ENCODE data around the gene XXYLT1.

XXYLT1 gene

DNA sequence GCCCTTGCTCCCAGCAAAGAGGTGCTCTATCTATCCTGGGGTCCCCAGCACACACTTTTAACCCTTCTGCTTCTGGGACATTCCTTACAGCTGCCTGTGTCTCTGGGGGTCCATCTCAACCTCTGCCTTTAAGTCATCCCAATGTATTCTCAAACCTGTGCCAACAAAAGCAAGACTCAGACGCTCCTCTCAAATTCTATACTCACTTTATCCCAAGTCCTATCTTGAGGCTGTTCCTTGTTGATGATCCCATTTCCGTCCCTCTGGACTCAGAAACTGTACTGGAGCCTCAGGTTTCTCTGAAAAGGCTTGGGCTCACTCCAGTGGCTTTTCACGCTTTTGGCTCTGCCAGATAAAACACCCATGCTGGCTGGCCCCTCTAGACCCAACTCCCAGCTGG lies 69.7 kb downstream of the XXYLT1 start:
- Histone ChIP-seq H3K36me3 (ENCODE audit: control insufficient read depth, insufficient read depth, low read length) (no peaks in the 10 kb centered on the region), H3K4me3 (replicated peaks; ENCODE audit: low read depth, low read length) (no peak overlapping the region), H3K27me3 (replicated peaks; ENCODE audit: control insufficient read depth, insufficient read depth, low read length) (no peaks in the 10 kb centered on the region)
- DNase-seq (ENCODE audit: extremely low read depth, insufficient read length) = no peak
- TF ChIP-seq, protein P1, sequence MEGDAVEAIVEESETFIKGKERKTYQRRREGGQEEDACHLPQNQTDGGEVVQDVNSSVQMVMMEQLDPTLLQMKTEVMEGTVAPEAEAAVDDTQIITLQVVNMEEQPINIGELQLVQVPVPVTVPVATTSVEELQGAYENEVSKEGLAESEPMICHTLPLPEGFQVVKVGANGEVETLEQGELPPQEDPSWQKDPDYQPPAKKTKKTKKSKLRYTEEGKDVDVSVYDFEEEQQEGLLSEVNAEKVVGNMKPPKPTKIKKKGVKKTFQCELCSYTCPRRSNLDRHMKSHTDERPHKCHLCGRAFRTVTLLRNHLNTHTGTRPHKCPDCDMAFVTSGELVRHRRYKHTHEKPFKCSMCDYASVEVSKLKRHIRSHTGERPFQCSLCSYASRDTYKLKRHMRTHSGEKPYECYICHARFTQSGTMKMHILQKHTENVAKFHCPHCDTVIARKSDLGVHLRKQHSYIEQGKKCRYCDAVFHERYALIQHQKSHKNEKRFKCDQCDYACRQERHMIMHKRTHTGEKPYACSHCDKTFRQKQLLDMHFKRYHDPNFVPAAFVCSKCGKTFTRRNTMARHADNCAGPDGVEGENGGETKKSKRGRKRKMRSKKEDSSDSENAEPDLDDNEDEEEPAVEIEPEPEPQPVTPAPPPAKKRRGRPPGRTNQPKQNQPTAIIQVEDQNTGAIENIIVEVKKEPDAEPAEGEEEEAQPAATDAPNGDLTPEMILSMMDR (IDR thresholded peaks at IDR 0.05; ENCODE audit: insufficient read depth, low read length, poor library complexity, severe bottlenecking) = no peak

DNA sequence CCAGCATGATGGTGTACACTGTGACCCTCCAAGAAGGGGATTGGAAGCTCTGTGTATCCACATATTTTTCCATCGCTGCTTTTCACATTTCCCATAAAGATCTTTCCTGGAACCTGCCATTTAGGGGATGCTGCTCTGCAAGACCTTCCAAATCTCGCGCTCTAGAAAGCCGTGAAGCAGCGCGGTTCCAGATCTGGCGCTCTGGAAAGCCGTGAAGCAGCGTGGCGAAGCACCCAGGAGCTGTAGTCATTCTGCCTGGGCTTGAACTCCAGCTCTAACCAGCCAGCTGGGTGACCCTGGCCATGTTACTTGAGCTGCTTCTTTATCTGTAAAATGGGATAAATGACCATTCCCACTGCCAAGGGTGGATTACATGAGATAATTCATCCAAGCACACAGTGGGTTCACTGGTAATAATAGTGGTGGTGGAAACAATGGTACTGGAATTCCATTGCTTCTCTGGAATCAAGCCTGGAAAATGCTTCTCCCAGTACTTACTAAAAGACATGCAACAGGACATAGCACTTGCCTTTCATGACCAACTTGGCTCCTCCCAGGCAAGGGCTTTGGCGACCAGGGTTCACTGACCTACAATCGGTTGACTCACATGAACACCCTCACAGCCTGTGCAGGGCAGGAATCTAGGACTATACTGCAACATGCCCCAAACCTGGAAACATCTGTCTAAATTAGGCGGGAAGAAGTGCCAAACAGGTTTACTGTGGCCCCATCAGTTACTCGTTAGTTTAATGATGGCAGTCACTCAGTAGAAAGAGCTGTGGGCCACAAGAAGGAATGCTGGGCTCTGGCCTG lies 70.7 kb downstream of the XXYLT1 start:
- no peaks in the 10 kb centered on the region for H3K36me3 ChIP-seq (ENCODE audit: control insufficient read depth, insufficient read depth, low read length)
- H3K4me3 ChIP-seq (replicated peaks; ENCODE audit: low read depth, low read length) = no peak overlapping the region
- TF ChIP-seq, protein P1 (IDR thresholded peaks at IDR 0.05; ENCODE audit: insufficient read depth, low read length, poor library complexity, severe bottlenecking) = no peak
- H3K27me3 ChIP-seq (replicated peaks; ENCODE audit: control insufficient read depth, insufficient read depth, low read length) = no peaks in the 10 kb centered on the region
- DNase-seq (ENCODE audit: extremely low read depth, insufficient read length) = no peak

DNA sequence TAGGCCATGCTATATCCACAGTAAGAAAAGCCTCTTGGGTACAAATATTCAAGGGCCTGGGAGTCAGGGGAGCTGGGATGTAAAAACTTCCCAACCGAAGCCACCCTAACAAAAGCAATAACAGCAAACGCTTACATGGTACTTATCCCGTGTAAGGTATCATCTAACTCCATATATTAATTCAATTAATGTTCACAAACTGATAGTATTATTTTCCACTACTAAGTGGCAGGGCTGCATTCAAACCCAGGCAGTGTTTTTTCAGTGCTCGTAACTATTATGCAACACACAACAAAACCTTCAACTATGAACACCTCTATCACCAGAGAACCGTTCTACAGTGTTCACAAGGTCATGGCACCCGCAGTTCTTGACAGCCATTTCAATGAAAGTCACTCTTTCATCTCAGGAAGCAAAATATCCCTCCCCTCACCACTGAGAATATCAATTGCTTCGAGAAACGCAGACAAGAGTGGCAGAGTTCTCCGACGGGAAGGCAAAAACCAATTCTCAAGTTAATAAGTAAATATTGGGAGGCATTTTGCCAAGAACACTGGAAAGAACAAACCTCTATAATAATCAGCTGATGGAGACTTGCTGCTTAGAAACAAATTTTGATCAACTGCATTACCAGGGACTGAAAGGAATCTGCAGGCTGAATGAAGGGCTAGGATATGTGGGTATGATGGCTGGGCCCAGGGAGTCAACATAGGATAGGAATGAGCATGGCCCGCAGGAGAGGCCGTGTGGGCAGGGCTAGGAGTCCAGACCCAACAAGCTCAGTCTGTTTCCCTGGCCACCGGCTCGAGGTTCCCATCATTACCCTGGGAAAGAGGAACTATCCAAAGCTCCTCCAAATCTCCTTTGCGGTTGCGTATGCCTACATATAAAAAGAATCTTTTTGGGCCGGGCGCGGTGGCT lies 72.3 kb downstream of the XXYLT1 start:
- no peak for DNase-seq (ENCODE audit: extremely low read depth, insufficient read length)
- H3K36me3 ChIP-seq (ENCODE audit: control insufficient read depth, insufficient read depth, low read length) = no peaks in the 10 kb centered on the region
- no peaks in the 10 kb centered on the region for H3K27me3 ChIP-seq (replicated peaks; ENCODE audit: control insufficient read depth, insufficient read depth, low read length)
- H3K4me3 ChIP-seq (replicated peaks; ENCODE audit: low read depth, low read length) = no peak overlapping the region
- TF ChIP-seq, protein P1 (IDR thresholded peaks at IDR 0.05; ENCODE audit: insufficient read depth, low read length, poor library complexity, severe bottlenecking) = no peak

DNA sequence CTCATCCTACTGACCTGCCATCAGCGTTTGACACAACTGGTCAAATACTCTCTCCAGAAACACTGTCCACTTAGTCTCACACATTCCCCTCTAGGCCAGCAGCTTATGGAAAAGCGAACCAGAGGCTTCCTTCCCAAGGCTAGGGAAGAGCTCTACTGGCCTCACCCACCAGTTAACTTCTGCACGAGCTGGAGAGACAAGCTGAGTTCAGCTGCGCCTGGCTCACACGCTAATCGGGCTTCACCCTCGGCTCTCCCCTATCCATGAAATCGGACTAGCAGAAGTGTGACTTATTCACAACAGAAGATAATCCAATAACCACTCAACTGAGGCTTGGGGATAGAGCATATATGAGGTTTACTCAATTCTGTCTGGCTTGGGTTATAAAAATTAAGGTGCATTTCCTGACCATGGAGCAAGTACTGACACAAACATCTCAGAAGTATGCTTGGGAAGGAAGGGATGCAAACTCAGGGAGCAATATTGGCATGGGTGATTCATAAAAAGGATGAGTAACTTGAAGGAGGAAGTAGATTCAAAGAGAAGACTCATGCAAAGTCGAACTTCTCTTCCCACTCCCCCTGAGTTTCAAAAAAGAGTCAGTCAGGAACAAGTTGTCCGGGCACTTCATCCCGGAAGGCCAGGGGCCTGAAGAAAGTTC lies 73.1 kb downstream of the XXYLT1 start:
- Histone ChIP-seq H3K36me3 (ENCODE audit: control insufficient read depth, insufficient read depth, low read length) (no peaks in the 10 kb centered on the region), H3K4me3 (replicated peaks; ENCODE audit: low read depth, low read length) (no peak overlapping the region), H3K27me3 (replicated peaks; ENCODE audit: control insufficient read depth, insufficient read depth, low read length) (no peaks in the 10 kb centered on the region)
- TF ChIP-seq, protein P1 (IDR thresholded peaks at IDR 0.05; ENCODE audit: insufficient read depth, low read length, poor library complexity, severe bottlenecking) = no peak
- no peak for DNase-seq (ENCODE audit: extremely low read depth, insufficient read length)

DNA sequence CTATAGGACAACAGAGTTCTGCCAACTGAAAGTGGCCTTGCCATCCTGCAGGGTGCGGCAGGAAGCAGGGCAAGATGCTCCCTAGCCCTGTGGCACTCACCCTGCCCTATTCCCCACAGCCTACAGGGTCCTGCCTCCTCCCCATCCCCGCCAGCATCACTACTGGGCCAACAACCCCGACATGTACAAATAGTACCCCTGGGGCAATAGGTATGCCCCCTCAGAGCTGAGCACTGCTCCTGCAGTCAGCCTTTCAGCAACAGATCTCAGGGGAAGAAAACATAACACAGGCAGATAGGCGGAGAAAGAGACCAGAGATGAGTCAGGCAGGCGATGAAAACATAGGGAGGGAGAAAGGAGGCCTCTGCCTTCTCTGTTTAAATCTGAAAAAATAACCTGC lies 74.7 kb downstream of the XXYLT1 start:
- DNase-seq (ENCODE audit: extremely low read depth, insufficient read length) = no peak
- TF ChIP-seq, protein P1 (IDR thresholded peaks at IDR 0.05; ENCODE audit: insufficient read depth, low read length, poor library complexity, severe bottlenecking) = no peak
- Histone ChIP-seq H3K4me3 (replicated peaks; ENCODE audit: low read depth, low read length) (no peak overlapping the region), H3K36me3 (ENCODE audit: control insufficient read depth, insufficient read depth, low read length) (no peaks in the 10 kb centered on the region), H3K27me3 (replicated peaks; ENCODE audit: control insufficient read depth, insufficient read depth, low read length) (no peaks in the 10 kb centered on the region)
